Body of pancreas (tissue), 4 donors: ENCODE data around the gene ASCC3. TPM values are rescaled to one million over a fixed set of nuclear protein-coding genes. Genes with fewer than 3 reads are reported as not detected.

Experiments used
- ATAC-seq: fragments of 150-250 bp; one replicate; pipeline ENCODE4 v1.9.1; 2016
- DNase-seq, 4 donors: peaks; one replicate each; pipeline ENCODE4 v3.0.0-alpha.2; 2019
- H3K27ac ChIP-seq, 4 donors: fragments of 200-600 bp; sonication (generic); 1 replicate in 3 of 4; 2 replicates in 1 of 4; pipeline versions ENCODE4 v1.5.1 to v1.6.1; 2016 to 2019; ENCODE audit warnings: mild to moderate bottlenecking in 1 of 4, mixed read lengths in 1 of 4, moderate library complexity in 1 of 4
- H3K27me3 ChIP-seq, 2 donors: fragments of 200-600 bp; sonication (generic); one replicate each; pipeline ENCODE4 v1.6.0; 2016; ENCODE audit warnings: mild to moderate bottlenecking in 1 of 2
- H3K36me3 ChIP-seq, 2 donors: fragments of 200-600 bp; sonication (generic); replicated peaks in 1 of 2; 2 replicates each; pipeline ENCODE4 v1.5.1; 2016; ENCODE audit warnings: low read depth in 2 of 2; ENCODE audit not compliant: insufficient read depth in 1 of 2
- H3K4me1 ChIP-seq: fragments of 200-600 bp; sonication (generic); one replicate; pipeline ENCODE4 v1.6.0; 2016
- H3K4me3 ChIP-seq, 2 donors: fragments of 200-600 bp; sonication (generic); 1 replicate in 1 of 2; 2 replicates in 1 of 2; pipeline ENCODE4 v1.5.1; 2016 to 2019
- H3K9me3 ChIP-seq, 3 donors: fragments of 200-600 bp; sonication (generic); 1 replicate in 2 of 3; 2 replicates in 1 of 3; pipeline ENCODE4 v1.5.1; 2016
- CTCF ChIP-seq, 7 experiments: fragments of 450-650 bp in 4 of 7; fragments of 200-600 bp in 3 of 7; sonication (generic) in 3 of 7; IDR thresholded peaks; one replicate each; pipeline ENCODE4 v1.5.1; 2016 to 2019; ENCODE audit warnings: antibody characterized with exemption in 7 of 7
- POLR2A ChIP-seq, 3 donors: fragments of 450-650 bp; IDR thresholded peaks; one replicate each; pipeline ENCODE4 v1.6.1; 2016; ENCODE audit warnings: antibody characterized with exemption in 3 of 3, mild to moderate bottlenecking in 2 of 3
- WGBS, 2 donors: methylation state at CpG; one replicate each; pipeline ENCODE4 v1.1.5; 2017; 5-methylcytosine and 5-hydroxymethylcytosine counted together
- intact Hi-C: fragments of 100-400 bp; cut with DNase I; formaldehyde crosslinking; loops from one replicate; pipeline ENCODE4 v1.15.1; 2023
- total RNA-seq, 2 donors: library from RNA; depleted of rRNA; stranded (reverse); fragments of >200 nt; gene quantifications; one replicate each; pipeline ENCODE4 v1.1.0, GENCODE V29; 2016

Gene ASCC3
- total RNA-seq, 2 donors from 2014 or later, result 16.8 to 26.5 TPM

GRCh38 chr6:100670056-100670455 is 211.1 kb downstream of the ASCC3 start:
- peaks cover 6% of the 10 kb centered on the region for H3K4me1 ChIP-seq

DNA sequence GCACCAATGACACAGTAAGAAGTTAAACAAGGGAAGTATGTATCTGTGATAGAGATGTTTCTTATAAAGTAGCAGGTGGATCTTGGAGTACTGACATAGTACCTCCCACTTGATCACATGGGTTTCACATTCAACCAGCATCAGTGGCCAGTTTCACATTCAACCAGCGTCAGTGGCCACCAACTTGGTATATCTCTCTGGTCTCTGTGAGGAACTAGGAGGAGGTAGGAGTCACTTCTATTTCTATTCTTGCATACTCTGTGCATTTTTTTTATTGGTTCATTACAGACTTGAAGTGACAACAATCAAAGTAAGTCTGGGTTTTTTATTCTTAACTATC is 216.1 kb downstream of the ASCC3 start:
- Histone ChIP-seq H3K9me3 (no peaks in the 10 kb centered on the region), H3K36me3 (no peaks in the 10 kb centered on the region), H3K4me3 (no peak overlapping the region), H3K27ac (no peak overlapping the region), H3K4me1 (peaks cover 6% of the 10 kb centered on the region), H3K27me3 (no peaks in the 10 kb centered on the region)
- no peak for TF ChIP-seq CTCF (IDR thresholded peaks at IDR 0.05)
- no peak for TF ChIP-seq POLR2A (IDR thresholded peaks at IDR 0.05)
- DNase-seq, result no peak
- intact Hi-C loops, result loop anchor here (10.0 kb wide), 1 partner anchor 560 kb away; no protein-coding TSS in a partner anchor
- WGBS, 2 donors, result 0 to 45% methylated on average over 1 of the region's 1 CpG
- no peak for ATAC-seq

More at GRCh38 chr6:100670056-100670455, 211.1 kb downstream of the ASCC3 start:
- intact Hi-C loops, result no loop called here
- no peak for DNase-seq
- Histone ChIP-seq H3K4me3 (no peak overlapping the region), H3K9me3 (no peaks in the 10 kb centered on the region), H3K27me3 (no peaks in the 10 kb centered on the region), H3K36me3 (no peaks in the 10 kb centered on the region), H3K27ac (no peak overlapping the region)
- no peak for TF ChIP-seq CTCF (IDR thresholded peaks at IDR 0.05)
- no peak for TF ChIP-seq POLR2A (IDR thresholded peaks at IDR 0.05)
- 97 to 98% methylated on average over 2 of the region's 2 CpGs for WGBS, 2 donors
- no peak for ATAC-seq

DNA sequence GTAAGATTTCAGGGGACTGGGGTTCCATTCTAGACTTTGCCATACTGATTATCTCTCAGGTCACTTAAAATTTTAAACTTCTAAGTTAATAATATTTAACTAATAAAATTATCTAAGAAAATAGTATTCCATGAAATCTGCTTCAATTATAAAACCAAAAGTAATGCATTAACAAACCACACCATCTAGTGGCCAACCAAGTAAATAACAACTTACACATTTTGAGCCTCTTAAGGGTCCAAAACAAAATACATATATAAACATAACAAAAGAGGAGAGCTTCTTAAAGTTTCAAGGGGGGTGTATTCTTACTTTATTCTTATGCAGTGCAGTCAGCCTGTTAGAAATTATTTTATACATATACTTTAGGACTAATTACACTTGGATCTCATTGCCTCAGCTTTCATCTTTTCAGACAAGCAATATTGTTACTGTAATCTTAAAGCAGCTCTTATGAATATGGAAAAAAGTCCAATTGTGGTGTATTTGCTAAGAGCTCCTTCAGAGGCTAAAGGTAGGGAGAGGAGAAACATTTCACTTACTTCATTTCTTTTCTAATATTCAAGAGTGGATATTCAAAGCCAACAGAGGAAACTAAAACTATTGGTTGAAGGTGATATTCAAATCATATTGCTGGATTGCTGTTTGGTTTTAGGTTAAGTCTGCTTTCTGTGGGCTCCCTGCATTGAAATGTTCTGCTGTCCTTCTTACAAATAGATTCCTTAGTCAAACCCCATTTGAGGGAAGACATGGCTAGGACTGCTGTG is 216.7 kb downstream of the ASCC3 start:
- DNase-seq, result peak in 1 of 4 donors; percentile 2
- intact Hi-C loops, result loop anchor here (10.0 kb wide), 1 partner anchor 560 kb away; no protein-coding TSS in a partner anchor
- no peak for ATAC-seq

DNA sequence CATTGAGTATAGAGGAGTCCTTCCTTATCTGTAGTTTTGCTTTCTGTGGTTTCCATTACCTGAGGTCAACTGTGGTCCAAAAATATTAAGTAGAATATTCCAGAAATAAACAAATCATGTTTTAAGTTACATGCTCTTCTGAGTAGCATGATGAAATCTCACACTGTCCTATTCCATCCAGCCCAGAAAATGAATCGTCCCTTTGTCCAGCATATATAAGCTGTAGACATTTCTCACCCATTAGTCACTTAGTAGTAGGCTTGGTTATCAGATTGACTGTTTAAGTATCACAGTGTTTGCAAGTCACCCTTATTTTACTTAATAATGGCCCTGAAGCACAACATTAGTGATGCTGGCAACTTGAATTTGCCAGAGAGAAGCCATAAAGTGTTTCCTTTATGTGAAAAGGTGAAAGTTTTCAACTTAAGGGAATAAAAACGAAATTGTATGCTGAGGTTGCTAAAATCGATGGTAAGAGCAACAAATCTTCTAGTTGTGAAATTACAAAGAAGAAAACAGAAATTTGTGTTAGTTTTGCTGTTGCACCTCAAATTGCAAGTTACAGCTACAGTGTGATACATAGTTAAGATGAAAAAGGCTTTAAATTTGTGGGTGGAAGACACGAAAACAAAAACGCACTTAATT is 217.8 kb downstream of the ASCC3 start:
- TF ChIP-seq CTCF (IDR thresholded peaks at IDR 0.05), result no peak
- no peak for TF ChIP-seq POLR2A (IDR thresholded peaks at IDR 0.05)
- Histone ChIP-seq H3K27ac (no peak overlapping the region), H3K36me3 (no peaks in the 10 kb centered on the region), H3K27me3 (no peaks in the 10 kb centered on the region), H3K4me3 (no peak overlapping the region), H3K9me3 (no peaks in the 10 kb centered on the region), H3K4me1 (peaks cover 6% of the 10 kb centered on the region)
- WGBS, 2 donors, result 71 to 78% methylated on average over 5 of the region's 5 CpGs
- intact Hi-C loops, result loop anchor here (10.0 kb wide), 1 partner anchor 559 kb away; no protein-coding TSS in a partner anchor
- DNase-seq, result no peak
- no peak for ATAC-seq

More for the DNA sequence above, 216.7 kb downstream of the ASCC3 start:
- H3K9me3 ChIP-seq, result no peaks in the 10 kb centered on the region
- H3K27ac ChIP-seq, result no peak overlapping the region
- no peaks in the 10 kb centered on the region for H3K27me3 ChIP-seq
- no peak overlapping the region for H3K4me3 ChIP-seq
- TF ChIP-seq POLR2A (IDR thresholded peaks at IDR 0.05) (no peak), CTCF (IDR thresholded peaks at IDR 0.05) (peak; percentile 18 to 68 (median 59))
- H3K36me3 ChIP-seq, result no peaks in the 10 kb centered on the region
- peaks cover 6% of the 10 kb centered on the region for H3K4me1 ChIP-seq
